ENCODE measurements around the gene MAGEL2. TPM values are rescaled to one million over a fixed set of nuclear protein-coding genes. Genes with fewer than 3 reads are reported as not detected.

Gene MAGEL2
- total RNA-seq, 1 experiment from 2014 or later = not detected

DNA sequence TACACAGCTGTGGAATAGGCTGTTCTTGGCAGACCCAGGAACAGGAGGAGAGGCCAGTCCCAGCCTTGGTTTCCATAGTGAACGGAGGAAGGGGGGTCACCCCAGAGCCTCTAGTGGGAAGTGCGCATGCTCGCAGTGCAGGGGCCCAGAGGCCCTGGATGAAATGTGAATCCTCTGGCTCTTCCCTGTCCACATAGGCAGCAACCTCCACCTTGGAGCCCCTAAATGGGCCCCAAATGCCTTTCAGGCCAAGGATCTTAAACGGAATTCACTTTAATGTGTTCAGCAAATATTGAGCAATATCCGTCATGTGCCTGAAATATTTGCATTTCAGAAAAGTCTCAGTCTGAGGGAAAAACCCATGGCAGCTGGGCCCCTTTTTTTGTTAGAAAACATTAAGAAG is 42.8 kb upstream of the MAGEL2 start:
- no peaks in the 10 kb centered on the region for H3K27me3 ChIP-seq (replicated peaks; ENCODE audit: insufficient read depth, low read depth, low read length, poor library complexity)
- no peak for DNase-seq (ENCODE audit: low spot score)
- BruUV-seq (replicated peaks) = no TSS peak
- ChIA-PET CTCF (no interaction called here), POLR2A (ENCODE audit: low non-redundant PET) (no interaction called here)
- peaks cover 50% of the 10 kb centered on the region for H3K9me3 ChIP-seq (ENCODE audit: low read depth, low read length, poor library complexity, severe bottlenecking)
- H3K36me3 ChIP-seq (ENCODE audit: insufficient read depth, low read length, poor library complexity, severe bottlenecking) = no peaks in the 10 kb centered on the region
- TF ChIP-seq EZH2 (IDR thresholded peaks at IDR 0.05; ENCODE audit: borderline replicate concordance, low read depth, low read length, poor library complexity, severe bottlenecking) = no peak
- TF ChIP-seq, protein P1, sequence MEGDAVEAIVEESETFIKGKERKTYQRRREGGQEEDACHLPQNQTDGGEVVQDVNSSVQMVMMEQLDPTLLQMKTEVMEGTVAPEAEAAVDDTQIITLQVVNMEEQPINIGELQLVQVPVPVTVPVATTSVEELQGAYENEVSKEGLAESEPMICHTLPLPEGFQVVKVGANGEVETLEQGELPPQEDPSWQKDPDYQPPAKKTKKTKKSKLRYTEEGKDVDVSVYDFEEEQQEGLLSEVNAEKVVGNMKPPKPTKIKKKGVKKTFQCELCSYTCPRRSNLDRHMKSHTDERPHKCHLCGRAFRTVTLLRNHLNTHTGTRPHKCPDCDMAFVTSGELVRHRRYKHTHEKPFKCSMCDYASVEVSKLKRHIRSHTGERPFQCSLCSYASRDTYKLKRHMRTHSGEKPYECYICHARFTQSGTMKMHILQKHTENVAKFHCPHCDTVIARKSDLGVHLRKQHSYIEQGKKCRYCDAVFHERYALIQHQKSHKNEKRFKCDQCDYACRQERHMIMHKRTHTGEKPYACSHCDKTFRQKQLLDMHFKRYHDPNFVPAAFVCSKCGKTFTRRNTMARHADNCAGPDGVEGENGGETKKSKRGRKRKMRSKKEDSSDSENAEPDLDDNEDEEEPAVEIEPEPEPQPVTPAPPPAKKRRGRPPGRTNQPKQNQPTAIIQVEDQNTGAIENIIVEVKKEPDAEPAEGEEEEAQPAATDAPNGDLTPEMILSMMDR (conservative IDR thresholded peaks at IDR 0.05; ENCODE audit: low read depth, low read length) = no peak
- no peaks in the 10 kb centered on the region for H3K4me1 ChIP-seq (ENCODE audit: insufficient read depth, low read length, poor library complexity, severe bottlenecking)
- intact Hi-C loops (cut with micrococcal nuclease; ENCODE audit: unreplicated experiment) = no loop called here
- no peak overlapping the region for H3K27ac ChIP-seq (ENCODE audit: low read depth, low read length, poor library complexity, severe bottlenecking)
- no peak overlapping the region for H3K4me3 ChIP-seq (ENCODE audit: low read depth, low read length, poor library complexity, severe bottlenecking)

DNA sequence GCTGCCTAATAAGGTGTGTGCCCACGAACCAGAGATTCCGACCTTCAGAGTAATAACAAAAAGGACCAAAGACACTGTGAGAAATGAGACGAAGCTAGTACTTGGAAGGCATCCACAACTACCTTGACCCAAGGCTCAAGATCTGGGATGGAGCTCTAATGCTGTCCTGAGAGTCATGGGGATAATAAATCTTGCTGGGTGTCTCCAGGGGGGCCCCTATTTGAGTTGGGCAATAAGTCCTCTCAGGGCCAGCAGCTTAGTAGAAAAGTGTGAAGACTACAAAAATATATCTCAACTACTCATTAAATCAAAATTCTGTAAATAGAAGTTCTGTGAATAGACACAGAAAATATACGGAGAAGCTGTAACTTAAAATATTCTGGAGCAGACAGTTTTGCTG is 42.3 kb upstream of the MAGEL2 start:
- Histone ChIP-seq H3K4me3 (ENCODE audit: low read depth, low read length, poor library complexity, severe bottlenecking) (no peak overlapping the region), H3K36me3 (ENCODE audit: insufficient read depth, low read length, poor library complexity, severe bottlenecking) (no peaks in the 10 kb centered on the region), H3K9me3 (ENCODE audit: low read depth, low read length, poor library complexity, severe bottlenecking) (peaks cover 50% of the 10 kb centered on the region), H3K4me1 (ENCODE audit: insufficient read depth, low read length, poor library complexity, severe bottlenecking) (no peaks in the 10 kb centered on the region), H3K27ac (ENCODE audit: low read depth, low read length, poor library complexity, severe bottlenecking) (no peak overlapping the region), H3K27me3 (replicated peaks; ENCODE audit: insufficient read depth, low read depth, low read length, poor library complexity) (no peaks in the 10 kb centered on the region)
- no TSS peak for BruUV-seq (replicated peaks)
- no peak for TF ChIP-seq EZH2 (IDR thresholded peaks at IDR 0.05; ENCODE audit: borderline replicate concordance, low read depth, low read length, poor library complexity, severe bottlenecking)
- TF ChIP-seq, protein P1 (conservative IDR thresholded peaks at IDR 0.05; ENCODE audit: low read depth, low read length) = no peak
- intact Hi-C loops (cut with micrococcal nuclease; ENCODE audit: unreplicated experiment) = no loop called here
- CTCF ChIA-PET = no interaction called here
- no peak for DNase-seq (ENCODE audit: low spot score)
- POLR2A ChIA-PET (ENCODE audit: low non-redundant PET) = no interaction called here

DNA sequence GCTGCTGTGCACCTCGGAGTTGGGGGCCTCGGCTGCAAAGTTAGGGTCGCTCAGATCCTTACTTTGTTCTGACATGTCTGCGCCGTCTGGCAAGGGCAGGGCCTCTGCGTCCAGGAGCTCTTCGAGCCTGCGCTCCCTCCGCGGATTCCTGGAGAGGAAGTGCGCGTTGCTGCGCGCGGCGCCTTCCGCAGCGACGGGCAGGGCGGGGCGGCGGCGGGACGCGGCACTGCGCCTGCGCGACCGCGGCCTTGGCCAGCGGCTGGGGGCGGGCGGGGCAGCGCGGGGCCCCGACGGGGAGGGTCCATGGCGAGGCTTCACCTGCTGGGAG is 39.4 kb upstream of the MAGEL2 start, which contains the start of gene NDN:
Gene NDN (minus strand): TSS at position 163 of the 328 bp plus-strand sequence. CDS start 88 bp downstream, at position 75.
- no peaks in the 10 kb centered on the region for H3K27me3 ChIP-seq (replicated peaks; ENCODE audit: insufficient read depth, low read depth, low read length, poor library complexity)
- ChIA-PET POLR2A (ENCODE audit: low non-redundant PET) (no interaction called here), CTCF (no interaction called here)
- H3K4me1 ChIP-seq (ENCODE audit: insufficient read depth, low read length, poor library complexity, severe bottlenecking) = no peaks in the 10 kb centered on the region
- no peak for TF ChIP-seq EZH2 (IDR thresholded peaks at IDR 0.05; ENCODE audit: borderline replicate concordance, low read depth, low read length, poor library complexity, severe bottlenecking)
- TF ChIP-seq, protein P1 (conservative IDR thresholded peaks at IDR 0.05; ENCODE audit: low read depth, low read length) = no peak
- H3K4me3 ChIP-seq (ENCODE audit: low read depth, low read length, poor library complexity, severe bottlenecking) = no peak within 1 kb of the TSS
- BruUV-seq (replicated peaks) = no TSS peak
- peaks cover 39% of the 10 kb centered on the region for H3K9me3 ChIP-seq (ENCODE audit: low read depth, low read length, poor library complexity, severe bottlenecking)
- intact Hi-C loops (cut with micrococcal nuclease; ENCODE audit: unreplicated experiment) = no loop called here
- DNase-seq (ENCODE audit: low spot score) = no peak
- H3K27ac ChIP-seq (ENCODE audit: low read depth, low read length, poor library complexity, severe bottlenecking) = no peak within 1 kb of the TSS
- H3K36me3 ChIP-seq (ENCODE audit: insufficient read depth, low read length, poor library complexity, severe bottlenecking) = no peaks in the 10 kb centered on the region

Data from A673 (cell line).